Measurements from ENCODE around the gene APBB2. TPM values are rescaled to one million over a fixed set of nuclear protein-coding genes. Genes with fewer than 3 reads are reported as not detected.

The APBB2 gene
- total and polyA plus RNA-seq, 8 donors: 4.7 to 55.4 (median 23.1) TPM

- H3K27me3 ChIP-seq: no peaks in the 10 kb centered on the region
- peaks cover 0 to 12% (median 0%) of the 10 kb centered on the region in 4 donors for H3K36me3 ChIP-seq
- peaks cover 0 to 24% (median 8%) of the 10 kb centered on the region in 4 donors for H3K4me1 ChIP-seq
- no peak overlapping the region for H3K27ac ChIP-seq
- no peaks in the 10 kb centered on the region for H3K9me3 ChIP-seq
- H3K4me3 ChIP-seq: no peak overlapping the region
- intact Hi-C loops (cut with DNase I; ENCODE audit: low total_unique reads): no loop called here
- TF ChIP-seq POLR2A (IDR thresholded peaks at IDR 0.05) (no peak), EP300 (IDR thresholded peaks at IDR 0.05) (no peak), POLR2AphosphoS5 (IDR thresholded peaks at IDR 0.05) (no peak)
- DNase-seq: no peak
- 73 to 80% (median 74%) methylated on average over 2 of the region's 2 CpGs for WGBS, 5 donors
Measured at GRCh38 chr4:40969501-40969900, 244.8 kb downstream of the APBB2 start.

- DNase-seq: no peak
- intact Hi-C loops (cut with DNase I; ENCODE audit: low total_unique reads): no loop called here
- Histone ChIP-seq H3K27ac (peak overlapping the region in 1 of 5 donors; percentile 24), H3K27me3 (no peaks in the 10 kb centered on the region), H3K4me3 (no peak overlapping the region), H3K36me3 (peaks cover 0 to 12% (median 0%) of the 10 kb centered on the region in 4 donors), H3K4me1 (peaks cover 0 to 24% (median 8%) of the 10 kb centered on the region in 4 donors), H3K9me3 (no peaks in the 10 kb centered on the region)
- 69 to 95% (median 91%) methylated on average over 5 to 6 of the region's 6 CpGs for WGBS, 5 donors
- TF ChIP-seq, protein P1, sequence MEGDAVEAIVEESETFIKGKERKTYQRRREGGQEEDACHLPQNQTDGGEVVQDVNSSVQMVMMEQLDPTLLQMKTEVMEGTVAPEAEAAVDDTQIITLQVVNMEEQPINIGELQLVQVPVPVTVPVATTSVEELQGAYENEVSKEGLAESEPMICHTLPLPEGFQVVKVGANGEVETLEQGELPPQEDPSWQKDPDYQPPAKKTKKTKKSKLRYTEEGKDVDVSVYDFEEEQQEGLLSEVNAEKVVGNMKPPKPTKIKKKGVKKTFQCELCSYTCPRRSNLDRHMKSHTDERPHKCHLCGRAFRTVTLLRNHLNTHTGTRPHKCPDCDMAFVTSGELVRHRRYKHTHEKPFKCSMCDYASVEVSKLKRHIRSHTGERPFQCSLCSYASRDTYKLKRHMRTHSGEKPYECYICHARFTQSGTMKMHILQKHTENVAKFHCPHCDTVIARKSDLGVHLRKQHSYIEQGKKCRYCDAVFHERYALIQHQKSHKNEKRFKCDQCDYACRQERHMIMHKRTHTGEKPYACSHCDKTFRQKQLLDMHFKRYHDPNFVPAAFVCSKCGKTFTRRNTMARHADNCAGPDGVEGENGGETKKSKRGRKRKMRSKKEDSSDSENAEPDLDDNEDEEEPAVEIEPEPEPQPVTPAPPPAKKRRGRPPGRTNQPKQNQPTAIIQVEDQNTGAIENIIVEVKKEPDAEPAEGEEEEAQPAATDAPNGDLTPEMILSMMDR (IDR thresholded peaks at IDR 0.05): no peak
Measured at GRCh38 chr4:40967550-40967949, 246.8 kb downstream of the APBB2 start.

GRCh38 chr4:40966091-40966490 lies 248.3 kb downstream of the APBB2 start:
- Histone ChIP-seq H3K36me3 (peaks cover 0 to 12% (median 0%) of the 10 kb centered on the region in 4 donors), H3K4me3 (no peak overlapping the region), H3K4me1 (peaks cover 0 to 24% (median 8%) of the 10 kb centered on the region in 4 donors), H3K27me3 (no peaks in the 10 kb centered on the region), H3K9me3 (no peaks in the 10 kb centered on the region), H3K27ac (no peak overlapping the region)
- no peak for TF ChIP-seq POLR2A (IDR thresholded peaks at IDR 0.05)
- TF ChIP-seq, protein P1 (IDR thresholded peaks at IDR 0.05): no peak
- intact Hi-C loops (cut with DNase I; ENCODE audit: low total_unique reads): no loop called here
- DNase-seq: no peak
- 73 to 85% (median 79%) methylated on average over 5 of the region's 5 CpGs for WGBS, 5 donors

DNA sequence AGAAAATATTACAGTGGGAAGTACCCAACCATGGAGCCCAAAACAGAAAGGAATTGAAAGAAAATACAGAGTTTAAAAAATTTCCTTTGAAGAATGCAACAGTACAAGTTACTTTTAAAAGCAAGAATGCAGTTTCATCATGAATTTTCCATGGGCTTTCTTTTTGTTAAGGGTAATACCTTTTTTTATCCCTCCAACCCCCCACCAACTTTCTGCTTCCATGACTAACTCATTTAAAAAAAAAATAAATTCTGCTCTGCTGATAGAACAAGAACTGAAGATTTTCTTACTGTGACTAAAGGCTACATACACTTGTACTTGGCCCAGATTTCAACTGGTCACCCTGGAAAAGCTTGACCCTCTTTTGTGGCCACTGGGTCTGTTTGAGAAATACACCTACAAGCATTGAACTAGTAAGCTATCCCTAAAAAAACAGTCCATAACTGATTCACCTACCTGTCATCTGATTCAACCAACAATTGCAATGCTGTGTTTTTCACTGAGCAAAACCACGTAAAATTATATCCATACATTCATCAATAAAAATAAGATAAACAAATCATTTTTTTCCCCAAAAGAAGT lies 250.4 kb downstream of the APBB2 start:
- no peaks in the 10 kb centered on the region for H3K27me3 ChIP-seq
- intact Hi-C loops (cut with DNase I; ENCODE audit: low total_unique reads): no loop called here
- DNase-seq: no peak
- 90 to 100% (median 93%) methylated on average over 1 of the region's 1 CpG for WGBS, 5 donors
- H3K27ac ChIP-seq: no peak overlapping the region
- H3K36me3 ChIP-seq: peaks cover 0 to 6% (median 0%) of the 10 kb centered on the region in 4 donors
- no peak overlapping the region for H3K4me3 ChIP-seq
- TF ChIP-seq EP300 (IDR thresholded peaks at IDR 0.05): no peak
- peaks cover 0 to 24% (median 8%) of the 10 kb centered on the region in 4 donors for H3K4me1 ChIP-seq
- no peaks in the 10 kb centered on the region for H3K9me3 ChIP-seq

GRCh38 chr4:40962551-40963180 lies 251.7 kb downstream of the APBB2 start:
- peaks cover 0 to 6% (median 0%) of the 10 kb centered on the region in 4 donors for H3K36me3 ChIP-seq
- peak in 1 of 2 donors; percentile 48 for DNase-seq
- no peak overlapping the region for H3K27ac ChIP-seq
- TF ChIP-seq POLR2A (IDR thresholded peaks at IDR 0.05) (no peak), POLR2AphosphoS5 (IDR thresholded peaks at IDR 0.05) (no peak), EP300 (IDR thresholded peaks at IDR 0.05) (no peak)
- TF ChIP-seq, protein P1 (IDR thresholded peaks at IDR 0.05): no peak
- intact Hi-C loops (cut with DNase I; ENCODE audit: low total_unique reads): no loop called here
- H3K9me3 ChIP-seq: no peaks in the 10 kb centered on the region
- WGBS, 5 donors: 85 to 89% (median 86%) methylated on average over 7 of the region's 7 CpGs
- H3K4me3 ChIP-seq: no peak overlapping the region
- H3K27me3 ChIP-seq: no peaks in the 10 kb centered on the region
- peaks cover 0 to 18% (median 4%) of the 10 kb centered on the region in 4 donors for H3K4me1 ChIP-seq
